Measurements from ENCODE around the gene TOM1L1. TPM values are rescaled to one million over a fixed set of nuclear protein-coding genes. Genes with fewer than 3 reads are reported as not detected.

The TOM1L1 gene
- total RNA-seq, 1 donor from 2014 or later, result 55.7 TPM

DNA sequence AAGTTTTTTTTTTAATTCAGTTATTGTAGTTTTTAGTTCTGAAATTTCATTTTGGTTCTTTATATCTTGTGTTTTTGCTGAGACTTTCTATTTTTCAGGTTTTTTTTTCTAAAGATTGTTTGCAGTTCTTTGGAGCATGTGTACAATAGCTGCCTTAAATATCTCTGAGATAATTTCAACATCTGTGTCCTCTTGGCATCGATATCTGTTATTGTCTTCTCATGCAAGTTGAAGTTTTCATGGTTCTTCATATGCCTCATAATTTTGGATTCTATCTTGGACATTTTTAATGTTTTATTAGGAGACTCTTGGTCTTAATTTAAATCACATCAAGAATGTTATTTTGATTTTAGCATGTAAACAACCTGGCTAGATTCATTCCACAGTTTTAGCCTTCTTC is 45.0 kb downstream of the TOM1L1 start:
- DNase-seq (ENCODE audit: low spot score), result no peak

- no peak for DNase-seq (ENCODE audit: low spot score)
These were observed 46.7 kb downstream of the TOM1L1 start for GRCh38 chr17:54947396-54947795.

GRCh38 chr17:54948380-54948779 is 47.7 kb downstream of the TOM1L1 start:
- no peak for DNase-seq (ENCODE audit: low spot score)

- no peak for DNase-seq (ENCODE audit: low spot score)
These were observed 49.5 kb downstream of the TOM1L1 start for GRCh38 chr17:54950116-54950515.

DNA sequence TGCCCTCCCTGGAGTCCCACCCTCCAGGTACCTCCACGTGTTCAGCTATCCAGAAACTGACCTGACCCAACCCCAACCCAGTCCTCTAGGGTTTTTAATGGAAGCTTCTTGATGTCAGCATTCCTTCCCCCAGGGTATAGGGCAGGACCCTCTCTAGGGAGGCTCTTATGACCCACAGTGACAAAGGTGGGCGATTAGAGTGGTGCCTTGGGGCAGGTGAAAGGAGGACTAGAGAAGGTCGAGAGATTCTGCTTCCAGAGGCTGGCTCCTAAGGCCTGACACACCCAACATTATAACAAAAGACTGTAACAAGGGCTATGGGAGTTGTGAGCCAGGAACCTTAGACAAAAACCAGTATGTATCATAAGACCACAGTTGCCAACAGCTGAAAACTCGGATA is 50.6 kb downstream of the TOM1L1 start:
- DNase-seq (ENCODE audit: low spot score), result no peak

DNA sequence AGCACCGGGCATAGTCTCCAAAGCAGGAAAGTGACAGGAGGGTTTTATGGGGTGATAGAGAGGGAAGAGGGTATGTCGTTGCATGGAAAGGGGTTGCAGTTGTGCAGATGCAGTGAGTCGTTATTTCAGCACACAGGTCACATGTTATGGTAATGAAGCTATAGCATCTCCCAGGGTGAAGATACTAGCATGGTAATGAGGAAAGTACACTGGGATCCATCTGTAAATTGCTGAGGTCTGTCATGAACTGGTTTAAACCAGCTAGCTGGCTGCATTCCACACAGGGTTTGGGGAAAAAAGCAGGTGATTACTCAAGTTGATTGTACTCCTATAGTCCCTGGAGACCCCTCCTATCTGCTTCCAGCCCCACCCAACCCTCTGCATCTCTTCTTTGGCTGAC is 56.1 kb downstream of the TOM1L1 start:
- no peak for DNase-seq (ENCODE audit: low spot score)

DNA sequence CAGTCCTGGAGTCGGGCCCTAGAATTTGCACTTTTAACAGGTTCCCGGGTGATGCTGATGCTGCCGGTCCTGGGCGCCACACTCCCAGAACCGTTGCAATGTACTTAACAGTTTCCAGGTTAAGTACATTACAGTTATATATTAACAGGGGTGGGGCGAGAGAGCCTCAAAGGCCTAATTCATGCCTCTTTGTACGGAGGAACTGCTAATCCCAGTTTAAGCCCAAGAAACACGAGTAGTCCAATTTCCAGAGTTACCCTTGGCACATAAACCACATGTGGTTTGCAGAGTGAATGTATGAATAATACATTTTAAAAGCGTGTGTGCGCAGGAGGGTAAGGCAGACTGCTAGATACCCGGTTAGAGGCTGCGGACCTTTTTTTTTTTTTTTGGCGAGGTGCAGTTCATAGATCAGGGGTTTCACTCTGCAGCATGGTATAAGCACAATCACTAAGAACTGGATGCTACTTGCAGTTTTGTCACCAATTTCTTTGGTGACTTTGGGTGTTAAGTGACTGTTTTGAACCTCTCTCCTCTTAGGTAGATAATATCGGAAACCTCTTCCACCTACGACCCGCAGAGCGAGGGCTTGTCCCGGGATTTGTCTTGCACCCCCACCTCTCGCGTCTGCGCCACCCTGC is 67.1 kb downstream of the TOM1L1 start:
- no peak for DNase-seq (ENCODE audit: low spot score)

DNA sequence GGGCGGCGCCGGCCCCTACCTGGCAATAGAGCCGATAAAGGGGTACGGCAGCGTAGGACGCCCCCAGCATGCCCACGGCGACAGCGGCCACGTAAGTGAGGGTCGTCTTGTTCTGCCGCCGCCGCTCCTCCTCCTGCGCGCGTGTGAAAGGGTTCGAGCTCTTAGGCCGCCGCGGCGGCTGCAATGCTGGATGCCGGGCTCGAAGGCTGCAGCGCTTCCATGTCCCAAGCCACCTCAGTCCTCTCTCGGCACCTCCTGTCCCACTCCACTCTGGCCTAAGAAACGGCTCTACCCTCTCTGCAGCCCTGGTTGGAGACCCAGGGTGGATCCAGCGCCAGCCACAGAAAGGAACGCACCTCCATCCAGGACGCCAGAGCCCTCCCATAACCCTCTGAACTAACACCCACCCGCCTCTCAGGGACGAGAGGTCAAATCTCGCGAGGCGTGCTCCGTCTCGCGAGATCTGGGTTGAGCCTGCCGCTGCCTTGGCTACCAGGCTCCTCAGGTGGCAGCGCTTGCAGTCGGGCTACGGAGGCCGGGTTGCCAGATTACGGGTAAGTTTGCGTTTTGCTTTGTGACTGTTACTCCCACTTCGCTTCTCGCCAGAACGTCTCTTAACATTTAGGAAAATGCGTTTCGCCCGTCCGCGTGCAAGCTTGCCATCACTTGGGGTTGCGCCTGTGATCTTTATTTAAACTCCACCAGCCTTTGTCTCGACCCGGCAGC is 67.8 kb downstream of the TOM1L1 start, which contains the start of the genes COX11 and STXBP4:
Gene COX11, minus strand, starts transcription at position 393 of the 726 bp plus-strand sequence. Its CDS starts 8 bp downstream, at position 385.
Gene STXBP4, plus strand, starts transcription at position 504 of the 726 bp plus-strand sequence. CDS start 17,455 bp downstream, outside the sequence.
- DNase-seq (ENCODE audit: low spot score), result peak; percentile 96

DNA sequence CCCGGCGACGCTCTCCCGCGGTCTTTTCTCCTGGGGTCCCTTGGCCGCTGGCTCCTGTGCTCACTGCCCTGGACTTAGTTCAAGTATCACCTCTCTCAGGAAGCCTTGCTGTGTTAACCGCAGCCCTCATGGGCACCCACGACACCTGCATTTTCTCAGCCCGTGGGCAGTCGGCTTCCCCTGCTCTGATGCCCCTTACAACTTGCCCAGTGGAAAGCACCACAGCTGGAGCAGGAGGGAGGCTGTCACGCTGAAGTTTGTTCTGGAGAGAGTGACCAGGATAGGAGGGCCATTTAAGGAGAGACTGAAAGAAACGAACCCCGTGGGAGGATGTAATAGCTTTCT is 68.3 kb downstream of the TOM1L1 start:
- no peak for DNase-seq (ENCODE audit: low spot score)

DNA sequence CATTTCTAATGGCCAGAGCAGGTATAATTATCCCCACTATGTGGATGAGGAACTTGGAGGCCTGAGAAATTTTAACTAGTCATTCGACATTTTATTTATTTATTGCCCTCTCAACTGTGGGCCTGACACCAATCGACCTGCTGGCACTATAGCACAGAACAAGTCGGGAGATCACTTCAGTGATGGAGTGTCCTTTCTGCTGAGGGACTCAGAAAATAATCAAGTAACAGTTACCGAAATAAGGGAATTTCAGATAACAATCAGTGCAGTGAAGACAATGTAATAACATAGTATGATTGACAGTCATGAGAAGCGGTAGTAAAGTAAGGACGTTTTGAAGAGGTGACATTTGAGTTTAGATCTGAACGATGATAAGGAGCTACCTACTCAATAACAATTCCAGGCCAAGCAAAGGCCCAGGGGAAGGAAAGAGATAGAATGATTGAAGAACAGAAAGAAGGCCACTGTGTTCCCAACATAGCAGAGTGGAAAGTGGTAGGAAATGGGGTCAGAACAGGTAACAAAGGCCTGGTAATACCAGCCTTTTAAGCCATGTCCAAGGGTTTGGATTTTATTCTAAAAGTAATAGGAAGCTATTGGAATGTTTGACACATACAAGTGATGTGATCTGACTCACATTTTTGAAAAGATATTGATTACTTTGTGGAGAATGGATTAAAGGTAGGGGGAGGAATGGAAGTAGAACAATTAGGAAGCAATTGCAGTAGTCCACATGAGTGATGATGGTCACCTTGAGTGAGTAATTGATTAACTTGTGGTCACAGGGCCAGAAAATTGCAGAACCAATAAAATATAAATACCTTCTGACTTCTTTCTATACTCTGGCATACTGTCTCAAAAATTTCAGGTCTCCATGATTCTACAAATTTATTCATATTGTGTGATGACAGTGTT is 69.3 kb downstream of the TOM1L1 start:
- no peak for DNase-seq (ENCODE audit: low spot score)

GRCh38 chr17:54971147-54971546 is 70.5 kb downstream of the TOM1L1 start:
- DNase-seq (ENCODE audit: low spot score), result no peak

DNA sequence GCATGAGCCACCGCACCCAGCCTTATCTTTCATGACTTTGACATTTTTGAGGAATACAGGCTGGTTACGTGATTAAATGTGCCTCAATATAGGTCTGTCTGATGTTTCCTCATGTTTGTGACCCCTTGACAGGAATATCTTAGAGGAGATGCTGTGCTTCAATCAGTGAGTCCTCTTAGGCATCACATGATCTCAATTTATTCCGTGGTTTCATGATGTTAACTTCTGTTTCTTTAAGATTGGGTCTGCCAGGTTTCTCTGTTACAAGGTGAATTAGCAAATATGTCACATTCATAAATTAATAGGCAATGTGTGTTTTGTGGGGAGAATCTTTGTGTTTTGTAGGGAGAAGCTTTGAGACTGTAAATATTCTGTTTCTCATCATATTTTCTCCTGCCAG is 71.2 kb downstream of the TOM1L1 start:
- DNase-seq (ENCODE audit: low spot score), result no peak

GRCh38 chr17:54972406-54973138 is 71.9 kb downstream of the TOM1L1 start:
- no peak for DNase-seq (ENCODE audit: low spot score)

DNA sequence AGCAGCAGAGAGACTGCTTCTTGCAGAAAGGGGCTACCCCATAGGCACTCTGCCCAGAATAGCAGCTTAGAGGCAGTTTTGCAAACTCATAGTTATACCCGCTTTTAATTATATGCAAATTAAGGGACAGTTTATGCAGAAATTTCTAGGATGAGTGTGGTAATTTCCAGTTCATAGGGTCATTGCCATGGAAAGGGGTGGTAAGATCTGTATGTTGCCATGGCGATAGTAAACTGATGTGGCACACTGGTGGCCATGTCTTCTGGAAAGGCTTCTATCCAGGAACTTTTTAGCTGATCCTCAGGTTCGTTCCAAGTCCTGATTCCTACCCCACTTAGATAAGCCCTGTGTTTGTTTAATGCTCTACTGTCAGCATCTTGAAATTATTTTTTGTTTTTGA is 74.1 kb downstream of the TOM1L1 start:
- DNase-seq (ENCODE audit: low spot score), result no peak

- no peak for DNase-seq (ENCODE audit: low spot score)
These were observed 75.7 kb downstream of the TOM1L1 start for GRCh38 chr17:54976316-54976715.

GRCh38 chr17:54977744-54978143 is 77.1 kb downstream of the TOM1L1 start:
- DNase-seq (ENCODE audit: low spot score), result no peak

- DNase-seq (ENCODE audit: low spot score), result no peak
These were observed 79.0 kb downstream of the TOM1L1 start for GRCh38 chr17:54979657-54980056.

- DNase-seq (ENCODE audit: low spot score), result no peak
These were observed 79.7 kb downstream of the TOM1L1 start for GRCh38 chr17:54980375-54980774.

DNA sequence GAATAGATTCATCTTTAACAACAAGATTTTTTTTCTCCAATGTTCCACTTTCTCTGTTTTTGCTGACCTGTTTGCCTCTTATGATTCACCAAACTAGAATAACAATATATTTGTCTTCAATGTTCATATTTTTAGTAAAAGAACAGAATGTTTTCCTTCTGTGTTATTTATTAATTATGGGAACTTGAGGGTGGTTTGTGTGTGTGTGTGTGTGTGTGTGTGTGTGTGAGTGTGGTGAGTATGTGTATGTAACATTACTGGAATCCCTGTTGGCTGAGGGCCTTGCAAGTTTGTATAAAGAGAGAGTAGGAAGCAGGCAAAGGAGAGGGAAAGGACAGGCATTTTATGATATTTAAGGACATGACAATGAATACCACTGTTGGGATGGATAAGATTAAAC is 81.7 kb downstream of the TOM1L1 start:
- no peak for DNase-seq (ENCODE audit: low spot score)

DNA sequence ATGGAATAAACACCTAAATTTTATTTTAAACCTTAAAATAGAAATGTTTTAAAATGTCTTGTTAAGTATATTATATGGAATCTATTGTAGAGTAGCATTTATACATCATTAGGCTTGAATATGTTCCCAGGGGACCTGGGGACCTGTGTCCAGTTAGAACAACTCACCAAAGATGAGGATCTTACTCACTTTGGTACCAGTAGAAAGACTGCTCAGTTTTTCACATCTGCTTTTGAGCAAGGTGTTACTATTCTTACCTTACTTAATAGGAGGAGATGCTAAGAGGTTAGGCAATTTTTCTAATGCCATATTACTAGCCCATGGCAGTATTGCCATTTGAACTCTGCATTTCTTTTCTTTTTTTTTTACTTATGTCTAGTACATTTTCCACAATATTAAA is 82.6 kb downstream of the TOM1L1 start:
- no peak for DNase-seq (ENCODE audit: low spot score)

DNA sequence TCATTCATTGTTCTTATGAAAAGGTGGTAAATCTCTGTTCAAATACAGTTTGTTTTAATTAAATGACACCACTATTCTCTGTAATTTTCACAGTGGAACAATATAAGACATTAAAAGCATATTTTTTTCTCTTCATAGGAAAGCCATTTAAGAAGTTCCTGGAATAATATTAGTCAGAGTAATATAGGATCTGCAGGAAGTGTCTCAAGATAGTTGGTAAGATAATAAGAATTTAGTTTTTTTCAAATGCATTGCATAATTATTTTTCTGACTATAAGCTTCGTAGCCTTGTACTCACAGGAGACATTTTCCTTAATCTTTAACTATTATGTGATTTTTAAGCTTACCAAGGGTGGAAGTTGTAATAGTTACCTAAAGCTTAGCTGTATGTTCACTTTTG is 84.8 kb downstream of the TOM1L1 start:
- DNase-seq (ENCODE audit: low spot score), result no peak

DNA sequence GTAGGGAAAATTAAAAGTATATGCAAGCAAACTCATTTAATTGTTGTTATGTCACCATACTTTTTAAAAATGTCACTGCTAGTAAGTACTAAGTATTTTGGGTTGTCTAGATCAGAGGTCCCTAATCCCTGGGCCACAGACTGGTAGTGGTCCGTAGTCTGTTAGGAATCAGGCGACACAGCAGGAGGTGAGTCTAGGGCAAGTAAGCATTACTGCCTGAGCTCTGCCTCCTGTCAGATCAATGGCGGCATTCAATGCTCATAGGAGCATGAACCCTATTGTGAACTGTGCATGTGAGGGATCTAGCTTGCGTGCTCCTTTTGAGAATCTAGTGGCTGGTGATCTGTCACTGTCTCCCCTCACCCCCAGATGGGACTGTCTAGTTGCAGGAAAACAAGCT is 89.5 kb downstream of the TOM1L1 start:
- DNase-seq (ENCODE audit: low spot score), result no peak

Data from ureter (tissue), 1 donor.